Heart left ventricle (tissue), 13 donors: Measurements from ENCODE around the gene TAF4B.

Experiments
- CTCF ChIP-seq, 12 donors: fragments of 200-600 bp; sonication (generic) in 4 of 12; IDR thresholded peaks; one replicate each; pipeline versions ENCODE4 v1.5.0 to v1.8.0; 2018 to 2022; ENCODE audit warnings: antibody characterized with exemption in 12 of 12, mild to moderate bottlenecking in 5 of 12
- POLR2A ChIP-seq, 2 donors: fragments of 450-650 bp; IDR thresholded peaks; one replicate each; pipeline ENCODE4 v1.6.1; 2017; ENCODE audit warnings: antibody characterized with exemption in 2 of 2, mild to moderate bottlenecking in 2 of 2, moderate library complexity in 2 of 2
- donor health status: ischemic (EF 13 %, LVEDD 7.1; RV severe dilation, severe dysfunction).
- donor health status: DM: no; HTN: yes; CAD: no.
- donor health status: DM: no; HTN: no; CAD: no.
- donor health status: ischemic (EF 25% LVEDD 6.9; RV normal size, moderate dysfunction).
- donor health status: ischemic (EF 25% LVEDD 5.7; RV mildly dilated, moderate dysfunction).
- donor health status: ischemic (EF 35%, LVEDD 5.7; RV mildly dilated, moderate dysfunction).
- donor health status: nonischemic (EF 11% LVEDD 7.7; RV severe dilation, severe dysfunction).
- donor health status: DM: yes; HTN: yes; CAD: no.
- donor health status: PGD.
- donor health status: ischemic (EF 29% LVEDD 5.4; RV normal size, mild dysfunction).
- donor health status: nonischemic (EF 23%, LVEDD 6.1; RV moderate dilation, normal function).

- TF ChIP-seq CTCF (IDR thresholded peaks at IDR 0.05) (no peak), POLR2A (IDR thresholded peaks at IDR 0.05) (no peak)
Observed at GRCh38 chr18:26425148-26425531, 198.9 kb downstream of the TAF4B start.
